SJSA1 (cell line): ENCODE data around the gene SSRP1. TPM values are rescaled to one million over a fixed set of nuclear protein-coding genes. Genes with fewer than 3 reads are reported as not detected.

Experiments
- DNase-seq, 2 experiments: peaks; one replicate each; pipeline ENCODE4 v3.0.0-alpha.2; 2015 to 2020; ENCODE audit warnings: low spot score in 2 of 2, low read depth in 1 of 2
- H3K27ac ChIP-seq: fragments of 250-450 bp; sonication (Bioruptor Pico); 2 replicates; pipeline ENCODE4 v1.5.1; 2020; ENCODE audit warnings: mild to moderate bottlenecking, moderate library complexity
- H3K27me3 ChIP-seq: fragments of 250-450 bp; sonication (Bioruptor Pico); replicated peaks from 2 replicates; pipeline ENCODE4 v1.5.1; 2020; ENCODE audit warnings: mild to moderate bottlenecking, moderate library complexity
- H3K36me3 ChIP-seq: fragments of 250-450 bp; sonication (Bioruptor Pico); 2 replicates; pipeline ENCODE4 v1.5.1; 2020; ENCODE audit warnings: mild to moderate bottlenecking
- H3K4me1 ChIP-seq: fragments of 250-450 bp; sonication (Bioruptor Pico); replicated peaks from 2 replicates; pipeline ENCODE4 v1.6.1; 2021; ENCODE audit warnings: mild to moderate bottlenecking
- H3K4me3 ChIP-seq: fragments of 250-450 bp; sonication (Bioruptor Pico); 2 replicates; pipeline ENCODE4 v1.5.1; 2020; ENCODE audit warnings: mild to moderate bottlenecking
- H3K9me3 ChIP-seq: fragments of 250-450 bp; sonication (Bioruptor Pico); replicated peaks from 2 replicates; pipeline ENCODE4 v1.5.1; 2020; ENCODE audit warnings: mild to moderate bottlenecking
- total RNA-seq: library from RNA; depleted of rRNA; stranded (reverse); fragments of >200 nt; shearing (Covaris generic); gene quantifications from 2 replicates; pipeline ENCODE4 v1.2.3, GENCODE V29; 2014

SSRP1 gene
- total RNA-seq, 1 experiment from 2014 or later, result 186 TPM

DNA sequence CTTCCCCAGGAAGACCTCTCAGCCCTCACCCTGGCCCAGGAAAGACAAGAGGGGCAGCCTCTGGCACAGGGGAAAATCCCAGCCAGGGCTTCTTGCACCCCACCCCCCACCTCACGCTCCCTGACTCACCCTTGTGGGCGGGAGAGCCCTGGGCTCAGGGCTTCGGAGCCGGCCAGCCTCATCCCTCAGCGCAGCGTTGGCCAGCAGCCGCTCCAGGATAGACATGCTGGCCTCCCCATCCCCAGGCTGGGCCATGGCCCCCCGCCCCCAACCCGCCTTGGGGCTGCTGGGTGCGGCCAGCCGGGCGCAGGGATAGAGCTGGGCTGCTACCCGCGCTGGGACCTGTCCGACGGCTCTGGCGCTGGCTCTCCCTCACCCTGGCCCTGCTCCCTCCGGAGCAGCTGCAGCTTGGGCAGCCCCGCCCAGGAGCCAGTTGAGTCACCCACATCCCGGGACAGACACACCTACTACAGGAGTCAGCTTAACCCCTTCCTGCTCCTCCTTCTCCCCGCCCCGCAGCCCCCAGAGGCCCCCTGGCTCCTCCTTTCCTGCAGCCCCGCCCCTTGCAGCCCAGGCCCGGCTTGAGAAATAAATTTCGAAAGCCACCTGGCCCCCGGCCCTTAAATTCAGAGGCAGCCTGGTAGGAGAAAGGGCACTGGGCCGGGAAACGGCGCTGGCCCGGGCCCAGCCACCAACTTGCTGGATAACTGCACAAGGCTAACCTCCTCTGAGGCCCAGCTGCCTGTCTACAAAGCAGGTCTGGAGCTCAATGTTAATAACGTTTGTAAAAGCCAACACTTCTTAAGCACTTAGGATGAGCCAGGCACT lies 24.4 kb downstream of the SSRP1 start:
- Histone ChIP-seq H3K4me3 (peak overlapping the region; percentile 46), H3K36me3 (peaks cover 77% of the 10 kb centered on the region), H3K27ac (peak overlapping the region; percentile 55), H3K9me3 (no peaks in the 10 kb centered on the region), H3K4me1 (peaks cover 38% of the 10 kb centered on the region), H3K27me3 (no peaks in the 10 kb centered on the region)
- DNase-seq, result peak; percentile 93 to 97

GRCh38 chr11:57310630-57311086 lies 25.0 kb downstream of the SSRP1 start:
- no peaks in the 10 kb centered on the region for H3K9me3 ChIP-seq
- no peaks in the 10 kb centered on the region for H3K27me3 ChIP-seq
- no peak for DNase-seq
- H3K27ac ChIP-seq, result peak overlapping the region; percentile 55
- peak overlapping the region; percentile 46 for H3K4me3 ChIP-seq
- peaks cover 79% of the 10 kb centered on the region for H3K36me3 ChIP-seq
- peaks cover 31% of the 10 kb centered on the region for H3K4me1 ChIP-seq

- H3K4me1 ChIP-seq, result peaks cover 25% of the 10 kb centered on the region
- H3K9me3 ChIP-seq, result no peaks in the 10 kb centered on the region
- no peak overlapping the region for H3K4me3 ChIP-seq
- H3K27me3 ChIP-seq, result no peaks in the 10 kb centered on the region
- H3K27ac ChIP-seq, result no peak overlapping the region
- H3K36me3 ChIP-seq, result peaks cover 80% of the 10 kb centered on the region
- DNase-seq, result no peak
Observed at GRCh38 chr11:57310091-57310490, 25.6 kb downstream of the SSRP1 start.

DNA sequence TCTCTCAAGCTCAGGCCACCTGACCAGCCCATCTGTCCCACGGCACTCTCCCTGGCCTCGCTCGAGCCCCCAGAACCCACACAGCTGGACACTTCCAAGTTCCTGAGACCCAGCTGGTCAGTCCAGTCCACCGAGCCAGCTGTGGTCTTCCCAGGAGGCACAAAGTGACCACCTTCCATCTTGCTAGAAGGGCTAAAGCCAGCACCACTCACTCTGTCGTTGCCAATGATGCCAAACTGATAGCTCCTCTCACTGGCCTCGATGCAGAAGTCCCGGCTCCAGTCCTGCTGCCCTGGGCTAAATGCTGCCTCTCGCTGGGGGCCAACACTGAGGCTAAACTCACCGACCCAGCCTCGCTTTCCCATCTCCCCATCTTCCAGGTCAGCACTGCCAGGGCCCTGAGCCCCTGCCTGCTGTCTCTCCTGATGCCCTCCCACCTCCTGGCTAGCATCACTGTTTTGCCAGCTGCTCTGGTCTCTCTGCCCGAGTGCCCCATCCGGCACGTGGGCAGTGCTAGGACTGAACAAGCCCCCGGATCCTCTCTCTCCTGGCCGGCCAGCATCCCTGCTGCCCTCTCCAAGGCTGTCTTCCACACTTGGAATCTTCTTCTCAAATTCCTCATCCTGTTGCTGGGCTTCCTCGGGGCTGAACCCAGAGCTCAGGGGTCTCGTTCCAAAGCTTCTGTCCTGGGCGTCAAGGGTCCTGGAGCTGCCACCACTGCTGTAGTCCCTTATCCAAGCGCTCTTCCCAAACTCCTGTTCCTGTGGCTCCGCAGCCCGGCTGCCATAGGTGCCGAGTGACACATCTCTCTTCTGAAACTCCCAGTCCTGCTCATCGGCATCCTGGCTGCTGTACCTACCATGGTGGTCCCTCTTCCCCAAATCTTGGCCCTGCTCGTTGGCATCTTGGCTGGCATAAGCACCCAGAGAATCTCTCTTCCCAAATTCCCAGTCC lies 26.3 kb downstream of the SSRP1 start:
- Histone ChIP-seq H3K36me3 (peaks cover 78% of the 10 kb centered on the region), H3K4me3 (no peak overlapping the region), H3K9me3 (no peaks in the 10 kb centered on the region), H3K27ac (no peak overlapping the region), H3K27me3 (no peaks in the 10 kb centered on the region), H3K4me1 (peaks cover 22% of the 10 kb centered on the region)
- peak in 1 of 2 experiments; percentile 28 for DNase-seq

DNA sequence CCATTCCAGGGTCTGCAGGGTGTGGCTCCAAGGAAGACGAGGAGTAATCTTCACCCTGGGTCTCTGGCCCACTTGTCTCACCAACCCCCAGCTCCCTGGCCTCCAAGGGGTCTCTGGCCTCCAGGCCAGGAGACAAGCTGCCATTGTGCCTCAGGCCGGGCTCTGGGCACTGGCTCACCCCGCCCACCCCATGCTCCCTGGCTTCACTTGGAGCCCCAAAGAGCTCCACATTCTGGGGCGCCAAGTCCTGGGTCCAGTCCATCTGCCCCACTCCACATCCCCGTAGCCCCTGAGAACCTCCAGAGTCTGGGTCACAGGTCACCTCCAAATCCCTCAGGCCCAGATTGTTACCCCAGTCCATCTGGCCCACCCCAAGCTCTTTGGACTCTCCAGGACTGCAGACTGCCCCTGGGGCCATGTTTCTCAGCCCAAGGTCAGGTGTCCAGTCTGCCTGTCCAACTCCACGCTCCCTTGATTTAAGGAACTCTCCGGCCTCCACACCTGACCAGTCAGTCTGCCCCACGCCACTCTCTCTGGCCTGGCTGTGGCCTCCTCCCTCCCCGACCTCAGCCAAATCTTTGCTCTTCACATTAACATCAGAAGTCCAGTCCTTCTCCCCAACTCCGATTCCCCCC lies 27.1 kb downstream of the SSRP1 start:
- Histone ChIP-seq H3K9me3 (no peaks in the 10 kb centered on the region), H3K27me3 (no peaks in the 10 kb centered on the region), H3K27ac (no peak overlapping the region), H3K4me1 (peaks cover 22% of the 10 kb centered on the region), H3K4me3 (no peak overlapping the region), H3K36me3 (peaks cover 75% of the 10 kb centered on the region)
- DNase-seq, result no peak

DNA sequence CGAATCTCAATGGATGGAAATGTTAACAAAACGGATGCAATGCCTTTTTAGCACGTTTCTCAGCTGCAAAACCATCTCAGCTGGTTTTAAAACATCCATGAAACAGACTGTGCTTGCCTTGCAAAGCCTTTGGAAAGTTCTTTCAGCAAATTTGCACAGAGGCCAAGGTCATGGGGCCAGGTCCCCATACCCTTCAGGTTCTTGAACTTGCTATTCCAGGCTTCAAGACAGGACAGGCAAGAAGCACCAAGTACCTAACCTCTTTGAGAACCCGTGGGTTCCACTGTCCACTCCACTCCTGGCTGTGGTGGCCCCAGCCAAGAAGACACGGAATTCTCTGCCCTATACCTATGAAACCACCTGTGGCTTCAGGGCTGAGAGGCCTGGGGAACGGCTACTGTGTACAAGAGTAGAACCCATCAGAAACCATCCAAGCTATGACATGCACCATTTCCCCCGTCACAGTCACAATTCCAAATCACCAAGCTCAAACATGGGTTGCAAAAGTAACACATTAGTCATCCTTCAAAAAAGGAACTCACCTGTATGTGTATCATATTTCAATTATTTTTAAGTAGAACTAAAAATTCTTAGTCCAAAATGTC lies 27.9 kb downstream of the SSRP1 start:
- H3K4me1 ChIP-seq, result peaks cover 22% of the 10 kb centered on the region
- peaks cover 75% of the 10 kb centered on the region for H3K36me3 ChIP-seq
- no peak overlapping the region for H3K27ac ChIP-seq
- no peaks in the 10 kb centered on the region for H3K27me3 ChIP-seq
- no peak for DNase-seq
- H3K4me3 ChIP-seq, result no peak overlapping the region
- no peaks in the 10 kb centered on the region for H3K9me3 ChIP-seq

DNA sequence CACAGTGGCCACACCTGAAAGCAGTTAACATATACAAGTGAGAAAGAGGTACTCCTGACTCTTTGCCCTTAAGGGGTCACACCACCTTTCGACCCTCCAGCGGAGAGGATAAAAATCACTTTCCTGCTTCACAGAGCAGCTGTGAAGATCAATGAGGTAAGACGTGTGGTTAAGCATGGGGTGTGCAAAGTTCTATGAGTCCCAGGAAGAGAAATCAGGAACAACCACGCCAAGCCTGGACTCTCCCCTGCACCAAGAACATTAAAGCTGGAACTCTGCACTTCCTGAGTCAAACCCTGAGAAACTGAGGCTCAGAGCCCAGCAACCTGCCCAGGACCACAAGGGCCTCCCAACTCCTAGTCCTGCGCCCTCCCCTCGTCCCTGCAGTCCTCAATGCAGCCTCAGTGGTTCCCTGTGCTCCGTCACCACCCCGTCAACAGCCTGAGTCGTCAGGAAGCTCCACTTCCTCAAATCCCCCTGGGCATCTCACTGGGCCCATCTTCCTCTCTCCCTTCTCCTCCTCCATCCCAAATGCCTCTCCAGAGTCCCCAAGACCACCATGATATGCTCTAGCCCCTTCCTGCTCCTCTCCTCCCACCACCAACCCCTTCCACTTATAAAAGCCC lies 28.6 kb downstream of the SSRP1 start:
- Histone ChIP-seq H3K27ac (no peak overlapping the region), H3K36me3 (peaks cover 75% of the 10 kb centered on the region), H3K4me3 (no peak overlapping the region), H3K9me3 (no peaks in the 10 kb centered on the region), H3K4me1 (peaks cover 21% of the 10 kb centered on the region), H3K27me3 (no peaks in the 10 kb centered on the region)
- DNase-seq, result peak in 1 of 2 experiments; percentile 39

DNA sequence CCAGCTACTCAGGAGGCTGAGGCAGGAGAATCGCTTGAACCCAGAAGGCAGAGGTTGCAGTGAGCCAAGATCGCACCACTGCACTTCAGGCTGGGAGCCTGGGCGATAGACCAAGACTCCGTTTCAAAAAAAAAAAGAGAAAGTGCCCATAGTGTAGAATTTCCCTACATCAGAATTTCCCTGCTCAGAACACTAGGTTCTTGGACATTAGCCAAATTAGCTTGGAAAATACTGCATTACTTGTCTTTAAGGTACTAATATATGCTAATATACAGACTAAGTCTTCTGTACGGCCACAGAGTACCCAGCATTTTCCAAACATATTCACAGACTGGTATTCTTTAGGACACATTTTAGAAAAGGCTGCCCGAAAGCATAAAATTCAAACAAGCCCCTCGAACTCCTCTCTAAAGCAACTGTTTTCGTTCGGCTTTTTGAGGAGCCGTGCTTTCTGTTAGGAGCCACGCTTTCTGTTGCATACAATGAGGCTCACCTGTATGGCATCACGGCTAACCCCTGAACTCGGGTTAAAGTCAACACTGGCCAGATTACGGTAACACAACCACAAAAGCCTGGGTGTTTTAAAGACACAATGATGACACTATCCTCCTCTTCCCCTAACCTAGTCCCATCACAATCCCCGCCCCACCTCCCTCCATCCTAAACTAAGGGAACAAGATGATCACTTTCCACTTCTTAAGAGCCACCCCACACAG lies 29.4 kb downstream of the SSRP1 start:
- peaks cover 78% of the 10 kb centered on the region for H3K36me3 ChIP-seq
- H3K27ac ChIP-seq, result no peak overlapping the region
- no peak overlapping the region for H3K4me3 ChIP-seq

GRCh38 chr11:57305523-57305922 lies 30.2 kb downstream of the SSRP1 start:
- Histone ChIP-seq H3K27me3 (no peaks in the 10 kb centered on the region), H3K27ac (no peak overlapping the region)

More for the DNA sequence above, 29.4 kb downstream of the SSRP1 start:
- H3K4me1 ChIP-seq, result peaks cover 15% of the 10 kb centered on the region
- DNase-seq, result no peak
- H3K9me3 ChIP-seq, result no peaks in the 10 kb centered on the region
- no peaks in the 10 kb centered on the region for H3K27me3 ChIP-seq

DNA sequence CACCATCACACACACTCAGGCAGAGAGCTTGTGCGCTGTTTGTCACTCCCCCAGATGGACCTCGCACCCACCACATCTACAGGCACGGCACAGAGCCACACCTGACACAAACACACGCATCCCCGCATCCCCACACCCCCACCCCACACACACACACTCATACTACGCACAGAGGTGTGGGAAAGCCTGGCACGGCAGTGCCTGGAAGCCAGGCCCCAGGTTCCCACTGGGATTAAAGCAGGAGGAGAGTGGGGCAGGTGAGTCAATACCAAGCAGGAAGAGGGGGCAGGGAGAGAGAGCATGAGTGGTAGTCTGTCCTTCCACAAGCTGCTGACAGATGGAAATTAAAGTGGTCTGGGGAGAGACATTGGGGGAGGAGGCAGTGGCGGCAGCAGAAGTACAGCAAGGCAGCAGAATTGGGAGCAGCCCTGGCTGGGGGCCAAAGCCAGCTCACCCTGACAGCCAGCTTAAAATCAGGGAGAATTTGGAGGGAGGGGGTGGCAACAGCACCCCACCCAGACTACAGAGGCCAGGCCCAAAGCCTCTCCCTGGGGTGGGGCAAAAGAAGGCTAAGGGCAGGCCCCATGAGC lies 31.6 kb downstream of the SSRP1 start:
- DNase-seq, result peak in 1 of 2 experiments; percentile 38
- H3K36me3 ChIP-seq, result peaks cover 83% of the 10 kb centered on the region

More at GRCh38 chr11:57305523-57305922, 30.2 kb downstream of the SSRP1 start:
- DNase-seq, result peak in 1 of 2 experiments; percentile 26
- Histone ChIP-seq H3K9me3 (no peaks in the 10 kb centered on the region), H3K4me1 (peaks cover 11% of the 10 kb centered on the region), H3K4me3 (no peak overlapping the region), H3K36me3 (peaks cover 83% of the 10 kb centered on the region)

GRCh38 chr11:57303280-57303989 lies 32.3 kb downstream of the SSRP1 start:
- Histone ChIP-seq H3K27me3 (no peaks in the 10 kb centered on the region), H3K27ac (no peak overlapping the region), H3K36me3 (peaks cover 83% of the 10 kb centered on the region)

More for the DNA sequence above, 31.6 kb downstream of the SSRP1 start:
- Histone ChIP-seq H3K27me3 (no peaks in the 10 kb centered on the region), H3K9me3 (no peaks in the 10 kb centered on the region), H3K4me3 (no peak overlapping the region), H3K4me1 (peaks cover 2% of the 10 kb centered on the region), H3K27ac (no peak overlapping the region)

More at GRCh38 chr11:57303280-57303989, 32.3 kb downstream of the SSRP1 start:
- Histone ChIP-seq H3K4me3 (no peak overlapping the region), H3K9me3 (no peaks in the 10 kb centered on the region), H3K4me1 (no peaks in the 10 kb centered on the region; the same call in 1 of the 2 replicates)
- peak in 1 of 2 experiments; percentile 33 for DNase-seq
